Adipose tissue (tissue), 3 donors: ENCODE measurements around the gene LRRC23. TPM values are rescaled to one million over a fixed set of nuclear protein-coding genes. Genes with fewer than 3 reads are reported as not detected.

Experiments used
- H3K27ac ChIP-seq: one replicate; pipeline ENCODE4 v1.5.1; 2013; ENCODE audit warnings: low read depth, low read length
- WGBS, 3 donors: extraction: QIAGEN DNeasy Blood & Tissue Kit; methylation state at CpG; one replicate each; pipeline ENCODE4 v1.1.7; 2013; 5-methylcytosine and 5-hydroxymethylcytosine counted together
- polyA plus RNA-seq, 3 donors: library from polyadenylated mRNA; stranded (reverse); fragments of 200-250 nt; gene quantifications; one replicate each; pipeline ENCODE4 v1.2.3, GENCODE V29; 2013
- donor health status: healthy with polysubstance abuse.
- donor health status: Bipolar disorder and iron deficiency.
- donor health status: healthy.

The LRRC23 gene
- polyA plus RNA-seq, 3 donors, result 3.0 to 11.7 (median 4.8) TPM

- no peak within 1 kb of the TSS for H3K27ac ChIP-seq
- 51 to 85% (median 51%) methylated on average over 24 to 25 of the region's 25 CpGs for WGBS, 3 donors
Observed at GRCh38 chr12:6950811-6951540, 46.4 kb downstream of the LRRC23 start, which contains the start of gene PTPN6. Gene PTPN6 (plus strand): TSS chr12:6951356. CDS start chr12:6951513, 157 bp downstream.

GRCh38 chr12:6951551-6952120 is 47.0 kb downstream of the LRRC23 start:
- no peak overlapping the region for H3K27ac ChIP-seq
- whole genome bisulfite sequencing, 3 donors, result 52 to 88% (median 67%) methylated on average over 20 of the region's 20 CpGs

- no peak overlapping the region for H3K27ac ChIP-seq
- WGBS, 3 donors, result 42 to 77% (median 44%) methylated on average over 22 of the region's 22 CpGs
Observed at GRCh38 chr12:6952121-6952862, 47.7 kb downstream of the LRRC23 start.

GRCh38 chr12:6952863-6953441 is 48.3 kb downstream of the LRRC23 start:
- H3K27ac ChIP-seq, result no peak overlapping the region
- 57 to 86% (median 69%) methylated on average over 14 to 15 of the region's 15 CpGs for WGBS, 3 donors

GRCh38 chr12:6953442-6954315 is 49.1 kb downstream of the LRRC23 start:
- no peak overlapping the region for H3K27ac ChIP-seq
- 28 to 78% (median 34%) methylated on average over 20 to 24 of the region's 24 CpGs for WGBS, 3 donors

GRCh38 chr12:6954316-6955107 is 49.9 kb downstream of the LRRC23 start:
- no peak overlapping the region for H3K27ac ChIP-seq
- 80 to 84% (median 81%) methylated on average over 21 of the region's 21 CpGs for WGBS, 3 donors

- no peak overlapping the region for H3K27ac ChIP-seq
Observed at GRCh38 chr12:6955108-6956020, 50.7 kb downstream of the LRRC23 start.

GRCh38 chr12:6956021-6956727 is 51.6 kb downstream of the LRRC23 start:
- H3K27ac ChIP-seq, result no peak overlapping the region
- WGBS, 3 donors, result 72 to 84% (median 73%) methylated on average over 28 of the region's 28 CpGs

More at GRCh38 chr12:6955108-6956020, 50.7 kb downstream of the LRRC23 start:
- 86 to 94% (median 86%) methylated on average over 21 to 22 of the region's 22 CpGs for WGBS, 3 donors

GRCh38 chr12:6957151-6957701 is 52.6 kb downstream of the LRRC23 start:
- no peak overlapping the region for H3K27ac ChIP-seq
- 85 to 88% (median 85%) methylated on average over 20 of the region's 20 CpGs for WGBS, 3 donors

- no peak overlapping the region for H3K27ac ChIP-seq
- 81 to 93% (median 81%) methylated on average over 28 of the region's 28 CpGs for WGBS, 3 donors
Observed at GRCh38 chr12:6957741-6958608, 53.4 kb downstream of the LRRC23 start.

- 39 to 82% (median 41%) methylated on average over 10 of the region's 10 CpGs for WGBS, 3 donors
Observed at GRCh38 chr12:6958609-6959057, 54.0 kb downstream of the LRRC23 start.

GRCh38 chr12:6959058-6959804 is 54.6 kb downstream of the LRRC23 start:
- no peak overlapping the region for H3K27ac ChIP-seq

More at GRCh38 chr12:6958609-6959057, 54.0 kb downstream of the LRRC23 start:
- H3K27ac ChIP-seq, result no peak overlapping the region

GRCh38 chr12:6959805-6960592 is 55.4 kb downstream of the LRRC23 start:
- WGBS, 3 donors, result 88 to 92% (median 89%) methylated on average over 25 to 26 of the region's 26 CpGs
- H3K27ac ChIP-seq, result no peak overlapping the region

More at GRCh38 chr12:6959058-6959804, 54.6 kb downstream of the LRRC23 start:
- 37 to 73% (median 48%) methylated on average over 23 to 24 of the region's 24 CpGs for WGBS, 3 donors
